ENCODE data around the gene SORCS2.

DNA sequence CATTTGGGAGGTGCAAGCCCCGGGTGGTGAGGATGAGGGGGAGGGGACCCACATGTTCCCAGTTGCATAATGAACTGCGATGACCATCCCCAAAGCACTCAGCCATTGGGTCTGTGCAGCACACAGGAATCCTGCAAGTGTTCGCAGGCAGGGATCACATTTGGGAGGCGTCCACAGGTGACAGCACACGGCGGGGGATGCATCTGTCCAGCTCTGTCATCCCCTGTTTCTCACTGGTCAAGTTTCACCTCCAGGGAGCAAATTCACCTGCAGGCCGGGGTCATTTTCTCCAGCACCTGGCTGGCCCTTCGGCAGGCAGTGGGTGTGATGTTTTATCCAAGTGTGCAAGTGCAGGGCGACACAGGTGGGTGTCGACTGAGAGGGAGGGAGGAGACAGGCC is 33.3 kb upstream of the SORCS2 start:
- TF ChIP-seq, protein P1, sequence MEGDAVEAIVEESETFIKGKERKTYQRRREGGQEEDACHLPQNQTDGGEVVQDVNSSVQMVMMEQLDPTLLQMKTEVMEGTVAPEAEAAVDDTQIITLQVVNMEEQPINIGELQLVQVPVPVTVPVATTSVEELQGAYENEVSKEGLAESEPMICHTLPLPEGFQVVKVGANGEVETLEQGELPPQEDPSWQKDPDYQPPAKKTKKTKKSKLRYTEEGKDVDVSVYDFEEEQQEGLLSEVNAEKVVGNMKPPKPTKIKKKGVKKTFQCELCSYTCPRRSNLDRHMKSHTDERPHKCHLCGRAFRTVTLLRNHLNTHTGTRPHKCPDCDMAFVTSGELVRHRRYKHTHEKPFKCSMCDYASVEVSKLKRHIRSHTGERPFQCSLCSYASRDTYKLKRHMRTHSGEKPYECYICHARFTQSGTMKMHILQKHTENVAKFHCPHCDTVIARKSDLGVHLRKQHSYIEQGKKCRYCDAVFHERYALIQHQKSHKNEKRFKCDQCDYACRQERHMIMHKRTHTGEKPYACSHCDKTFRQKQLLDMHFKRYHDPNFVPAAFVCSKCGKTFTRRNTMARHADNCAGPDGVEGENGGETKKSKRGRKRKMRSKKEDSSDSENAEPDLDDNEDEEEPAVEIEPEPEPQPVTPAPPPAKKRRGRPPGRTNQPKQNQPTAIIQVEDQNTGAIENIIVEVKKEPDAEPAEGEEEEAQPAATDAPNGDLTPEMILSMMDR (IDR thresholded peaks at IDR 0.05) = no peak
- TF ChIP-seq EP300 (IDR thresholded peaks at IDR 0.05) = no peak
